Measurements from ENCODE around the gene ALG3.

- TF ChIP-seq CTCF (conservative IDR thresholded peaks at IDR 0.05; ENCODE audit: low read length) (no peak), EZH2phosphoT487 (IDR thresholded peaks at IDR 0.05; ENCODE audit: borderline replicate concordance, low read depth, low read length) (no peak)
These were observed 12.7 kb downstream of the ALG3 start for GRCh38 chr3:184236033-184236410.

All from OCI-LY7 (cell line).